Fibroblast of lung (primary cell): Measurements from ENCODE around the gene PAQR5. TPM values are rescaled to one million over a fixed set of nuclear protein-coding genes. Genes with fewer than 3 reads are reported as not detected.

Experiments
- DNase-seq, 2 donors: peaks; one replicate each; pipeline versions ENCODE4 v3.0.0 to v3.0.0-alpha.2; 2010; ENCODE audit warnings: low read depth in 2 of 2
- H2AFZ ChIP-seq: 2 replicates; pipeline ENCODE4 v1.5.1; 2012; ENCODE audit warnings: low read length, control low read depth, inconsistent platforms
- H3K27ac ChIP-seq: 2 replicates; pipeline ENCODE4 v1.5.1; 2011; ENCODE audit warnings: low read length, control low read depth; ENCODE audit not compliant: insufficient read depth
- H3K27me3 ChIP-seq: 2 replicates; pipeline ENCODE4 v1.5.1; 2011; ENCODE audit warnings: mild to moderate bottlenecking, low read length; ENCODE audit not compliant: control insufficient read depth, insufficient read depth
- H3K36me3 ChIP-seq: 2 replicates; pipeline ENCODE4 v1.5.1; 2011; ENCODE audit warnings: low read length; ENCODE audit not compliant: control insufficient read depth, insufficient read depth
- H3K4me1 ChIP-seq: 2 replicates; pipeline ENCODE4 v1.5.1; 2011; ENCODE audit warnings: low read length; ENCODE audit not compliant: control insufficient read depth, insufficient read depth; ENCODE audit errors: extremely low read depth
- H3K4me2 ChIP-seq: 2 replicates; pipeline ENCODE4 v1.5.1; 2011; ENCODE audit warnings: low read length, control low read depth; ENCODE audit not compliant: insufficient read depth; ENCODE audit errors: extremely low read depth
- H3K4me3 ChIP-seq, 4 experiments: fragments of 200-600 bp in 1 of 4; sonication (generic) in 1 of 4; replicated peaks in 1 of 4; 2 replicates each; pipeline ENCODE4 v1.5.1; 2011 to 2016; ENCODE audit warnings: low read length in 4 of 4, low read depth in 3 of 4, mild to moderate bottlenecking in 3 of 4, control low read depth in 2 of 4, inconsistent platforms in 1 of 4, mixed read lengths in 1 of 4; ENCODE audit not compliant: insufficient read depth in 1 of 4; ENCODE audit errors: control extremely low read depth in 1 of 4
- H3K79me2 ChIP-seq: 2 replicates; pipeline ENCODE4 v1.5.1; 2012; ENCODE audit warnings: mild to moderate bottlenecking, low read length, inconsistent platforms; ENCODE audit not compliant: control insufficient read depth, insufficient read depth
- H3K9ac ChIP-seq: 2 replicates; pipeline ENCODE4 v1.5.1; 2011; ENCODE audit warnings: mild to moderate bottlenecking, low read length, control low read depth; ENCODE audit not compliant: insufficient read depth
- H3K9me3 ChIP-seq: 2 replicates; pipeline ENCODE4 v1.5.1; 2012; ENCODE audit warnings: low read depth, low read length; ENCODE audit not compliant: control insufficient read depth, insufficient read depth
- H4K20me1 ChIP-seq: 2 replicates; pipeline ENCODE4 v1.5.1; 2011; ENCODE audit warnings: low read length; ENCODE audit not compliant: control insufficient read depth, insufficient read depth; ENCODE audit errors: extremely low read depth
- EZH2 ChIP-seq: IDR thresholded peaks from 2 replicates; pipeline ENCODE4 v1.5.1; 2012; ENCODE audit warnings: low read length, control low read depth, mild to moderate bottlenecking; ENCODE audit errors: missing control alignments
- polyA plus RNA-seq, 2 donors: library from polyadenylated mRNA; depleted of rRNA in 1 of 2; stranded (reverse) in 1 of 2; unstranded in 1 of 2; fragments of >200 nt; gene quantifications; 2 replicates each; pipeline ENCODE4 v1.2.1, GENCODE V29; 2011 to 2012; ENCODE audit warnings: missing spikeins in 1 of 2
- total RNA-seq: library from RNA; depleted of rRNA; stranded (reverse); fragments of >200 nt; gene quantifications from 2 replicates; pipeline ENCODE4 v1.2.1, GENCODE V29; 2014
- TF ChIP-seq, protein P1 (sequence below), 2 donors: IDR thresholded peaks in 1 of 2; conservative IDR thresholded peaks in 1 of 2; 1 replicate in 1 of 2; 2 replicates in 1 of 2; pipeline ENCODE4 v1.5.1; 2011 to 2012; ENCODE audit warnings: low read length in 2 of 2, control low read depth in 1 of 2, inconsistent platforms in 1 of 2, low read depth in 1 of 2, mild to moderate bottlenecking in 1 of 2

The PAQR5 gene
- total and polyA plus RNA-seq, 2 donors (not counting 1 experiment from before 2014, with no cell fraction given): 6.0 to 16.2 TPM

DNA sequence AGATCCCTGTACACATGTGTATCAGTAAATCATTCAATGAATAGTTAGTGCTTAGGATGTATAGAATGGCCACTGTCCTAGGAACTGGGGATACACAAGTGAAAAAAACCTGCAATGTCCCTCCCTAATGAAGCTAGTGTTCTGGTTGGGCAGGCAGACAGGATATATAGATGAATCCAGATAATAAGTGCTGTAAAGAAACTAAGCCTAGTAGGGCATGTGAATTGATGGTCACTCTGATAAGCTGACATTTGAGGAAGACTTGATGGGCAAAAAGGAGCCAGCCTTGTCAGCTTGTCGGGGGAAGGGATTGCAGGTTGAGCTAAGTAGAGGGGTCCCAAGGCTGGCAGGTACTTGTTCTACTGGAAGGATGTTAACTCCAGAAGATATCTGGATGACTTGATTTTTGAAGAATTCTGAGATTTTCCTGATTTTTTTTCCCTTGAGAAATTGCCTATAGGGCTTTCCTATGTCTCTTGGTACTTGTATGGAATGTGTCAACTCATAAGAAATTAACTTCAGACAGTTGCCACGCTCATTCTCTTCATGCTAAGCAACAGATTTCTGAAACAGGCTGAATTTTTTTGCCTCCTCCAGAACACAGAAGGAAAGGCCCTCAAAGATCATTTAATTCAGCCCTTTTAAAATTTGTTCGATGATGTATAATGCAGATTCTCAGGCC lies 109.1 kb downstream of the PAQR5 start:
- H3K9ac ChIP-seq: no peak overlapping the region
- no peak overlapping the region for H2AFZ ChIP-seq
- H3K27ac ChIP-seq: no peak overlapping the region
- no peaks in the 10 kb centered on the region for H3K27me3 ChIP-seq
- TF ChIP-seq, protein P1, sequence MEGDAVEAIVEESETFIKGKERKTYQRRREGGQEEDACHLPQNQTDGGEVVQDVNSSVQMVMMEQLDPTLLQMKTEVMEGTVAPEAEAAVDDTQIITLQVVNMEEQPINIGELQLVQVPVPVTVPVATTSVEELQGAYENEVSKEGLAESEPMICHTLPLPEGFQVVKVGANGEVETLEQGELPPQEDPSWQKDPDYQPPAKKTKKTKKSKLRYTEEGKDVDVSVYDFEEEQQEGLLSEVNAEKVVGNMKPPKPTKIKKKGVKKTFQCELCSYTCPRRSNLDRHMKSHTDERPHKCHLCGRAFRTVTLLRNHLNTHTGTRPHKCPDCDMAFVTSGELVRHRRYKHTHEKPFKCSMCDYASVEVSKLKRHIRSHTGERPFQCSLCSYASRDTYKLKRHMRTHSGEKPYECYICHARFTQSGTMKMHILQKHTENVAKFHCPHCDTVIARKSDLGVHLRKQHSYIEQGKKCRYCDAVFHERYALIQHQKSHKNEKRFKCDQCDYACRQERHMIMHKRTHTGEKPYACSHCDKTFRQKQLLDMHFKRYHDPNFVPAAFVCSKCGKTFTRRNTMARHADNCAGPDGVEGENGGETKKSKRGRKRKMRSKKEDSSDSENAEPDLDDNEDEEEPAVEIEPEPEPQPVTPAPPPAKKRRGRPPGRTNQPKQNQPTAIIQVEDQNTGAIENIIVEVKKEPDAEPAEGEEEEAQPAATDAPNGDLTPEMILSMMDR (conservative IDR thresholded peaks at IDR 0.05 in 1 of 2, IDR thresholded peaks at IDR 0.05 in 1 of 2; ENCODE audit: low read depth in 1 of 2, low read length in 2 of 2): no peak
- no peak for TF ChIP-seq EZH2
- no peak overlapping the region for H3K4me3 ChIP-seq
- H3K4me2 ChIP-seq: no peak overlapping the region
- no peak for DNase-seq
- H3K36me3 ChIP-seq: no peaks in the 10 kb centered on the region
- H4K20me1 ChIP-seq: no peaks in the 10 kb centered on the region
- peaks cover 11% of the 10 kb centered on the region for H3K4me1 ChIP-seq
- H3K79me2 ChIP-seq: peaks cover 21% of the 10 kb centered on the region
- no peaks in the 10 kb centered on the region for H3K9me3 ChIP-seq

DNA sequence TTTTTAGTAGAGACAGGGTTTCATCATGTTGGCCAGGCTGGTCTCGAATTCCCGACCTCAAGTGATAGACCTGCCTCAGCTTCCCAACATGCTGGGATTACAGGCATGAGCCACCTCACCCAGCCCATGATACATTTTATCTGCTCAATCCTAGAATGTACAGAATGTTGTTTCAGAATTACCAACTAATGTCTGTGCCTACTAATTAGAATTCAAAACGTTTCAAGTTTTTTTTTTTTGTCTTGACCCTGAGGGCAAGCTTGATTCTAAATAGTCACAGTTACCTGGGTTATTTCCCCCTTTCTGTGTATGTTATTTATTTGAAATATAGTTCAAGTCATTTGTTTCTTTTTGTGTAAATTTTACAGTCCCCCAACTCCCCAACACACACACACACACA lies 110.1 kb downstream of the PAQR5 start:
- H3K4me3 ChIP-seq: no peak overlapping the region
- no peaks in the 10 kb centered on the region for H3K36me3 ChIP-seq
- H3K27ac ChIP-seq: no peak overlapping the region
- no peaks in the 10 kb centered on the region for H3K9me3 ChIP-seq
- H3K9ac ChIP-seq: no peak overlapping the region
- H3K27me3 ChIP-seq: no peaks in the 10 kb centered on the region
- TF ChIP-seq EZH2: no peak
- TF ChIP-seq, protein P1 (conservative IDR thresholded peaks at IDR 0.05 in 1 of 2, IDR thresholded peaks at IDR 0.05 in 1 of 2; ENCODE audit: low read depth in 1 of 2, low read length in 2 of 2): no peak
- peaks cover 25% of the 10 kb centered on the region for H3K79me2 ChIP-seq
- peaks cover 7% of the 10 kb centered on the region for H3K4me1 ChIP-seq
- H4K20me1 ChIP-seq: no peaks in the 10 kb centered on the region
- no peak overlapping the region for H3K4me2 ChIP-seq
- no peak for DNase-seq
- H2AFZ ChIP-seq: no peak overlapping the region

DNA sequence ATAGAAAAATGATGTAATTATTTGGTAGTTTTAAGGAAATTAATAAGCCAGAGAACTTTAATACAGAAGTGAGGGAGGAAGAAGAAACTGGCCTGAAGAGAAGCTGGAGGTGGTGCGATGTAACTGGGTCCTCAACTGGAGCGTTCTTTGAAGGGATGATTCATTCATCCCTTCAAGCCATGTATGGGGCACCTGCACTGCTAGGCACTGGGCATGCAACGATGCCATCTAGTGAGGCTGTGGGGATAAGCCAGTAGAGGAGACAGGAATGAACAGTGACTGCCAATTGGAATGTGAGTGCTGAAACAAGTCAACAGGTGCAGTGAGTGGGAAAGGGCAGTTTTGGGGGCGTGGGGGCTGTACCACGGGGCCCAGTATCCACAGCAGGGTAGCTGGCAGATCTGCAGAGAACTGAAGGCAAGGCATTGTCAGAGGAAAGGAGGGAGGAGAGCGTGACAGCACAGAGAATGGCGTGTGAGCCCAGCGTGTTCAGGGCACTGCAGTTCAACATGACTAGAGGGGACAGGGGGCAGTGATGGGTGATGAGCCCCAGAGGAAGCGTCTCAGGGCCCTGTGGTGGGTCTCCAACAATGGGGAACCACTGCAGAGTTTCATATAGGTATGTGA lies 111.6 kb downstream of the PAQR5 start:
- peaks cover 27% of the 10 kb centered on the region for H3K79me2 ChIP-seq
- H3K27ac ChIP-seq: no peak overlapping the region

More for the DNA sequence above, 111.6 kb downstream of the PAQR5 start:
- Histone ChIP-seq H3K27me3 (no peaks in the 10 kb centered on the region), H3K4me3 (no peak overlapping the region), H3K9me3 (no peaks in the 10 kb centered on the region), H3K9ac (no peak overlapping the region), H4K20me1 (no peaks in the 10 kb centered on the region), H3K4me1 (peaks cover 2% of the 10 kb centered on the region), H3K36me3 (no peaks in the 10 kb centered on the region), H2AFZ (no peak overlapping the region), H3K4me2 (no peak overlapping the region)
- peak in 1 of 2 donors; percentile 44 for DNase-seq
- TF ChIP-seq, protein P1 (conservative IDR thresholded peaks at IDR 0.05 in 1 of 2, IDR thresholded peaks at IDR 0.05 in 1 of 2; ENCODE audit: low read depth in 1 of 2, low read length in 2 of 2): peak; percentile 11 to 42
- TF ChIP-seq EZH2: no peak
